CD4-positive, alpha-beta T cell (primary cell): ENCODE measurements around the gene CXXC1. TPM values are rescaled to one million over a fixed set of nuclear protein-coding genes. Genes with fewer than 3 reads are reported as not detected.

Experiments used
- ATAC-seq: fragments of 200-7000 bp; cut with Tn5 transposase; one replicate; pipeline ENCODE4 v1.10.0; 2022; ENCODE audit warnings: mild to moderate bottlenecking; ENCODE audit not compliant: poor library complexity
- CTCF ChIA-PET: fragments of 350-600 bp; sonication (Branson Sonifier 250); formaldehyde crosslinking; loops from one replicate; lab custom pipeline; 2021; ENCODE audit warnings: antibody characterized with exemption, inconsistent platforms; lab: Charles Lee
- POLR2A ChIA-PET: fragments of 350-600 bp; sonication (Branson Sonifier 250); formaldehyde crosslinking; loops from one replicate; lab custom pipeline; 2021; ENCODE audit warnings: antibody characterized with exemption, inconsistent platforms; lab: Charles Lee
- DNase-seq, 14 experiments: peaks; one replicate each; pipeline ENCODE4 v3.0.0-alpha.2; 2013 to 2020; ENCODE audit warnings: mixed read lengths in 2 of 14
- H3K27ac ChIP-seq, 2 donors: one replicate each; pipeline versions ENCODE4 v1.5.1 to v1.7.0; 2013; ENCODE audit warnings: low read length in 2 of 2, low read depth in 1 of 2, mild to moderate bottlenecking in 1 of 2
- H3K27me3 ChIP-seq, 2 experiments: 1 replicate in 1 of 2; 2 replicates in 1 of 2; pipeline versions ENCODE4 v1.6.1 to v1.7.0; 2013; ENCODE audit warnings: low read length in 2 of 2, control low read depth in 1 of 2, mild to moderate bottlenecking in 1 of 2, moderate library complexity in 1 of 2; ENCODE audit not compliant: insufficient read depth in 2 of 2, control insufficient read depth in 1 of 2
- H3K36me3 ChIP-seq: one replicate; pipeline ENCODE4 v1.6.1; 2013; ENCODE audit warnings: low read length, control low read depth; ENCODE audit not compliant: insufficient read depth
- H3K4me1 ChIP-seq: one replicate; pipeline ENCODE4 v1.6.1; 2013; ENCODE audit warnings: low read length, control low read depth; ENCODE audit not compliant: insufficient read depth
- H3K4me3 ChIP-seq: one replicate; pipeline ENCODE4 v1.5.1; 2013; ENCODE audit warnings: mild to moderate bottlenecking, low read length, moderate library complexity
- H3K9me3 ChIP-seq, 2 experiments: 1 replicate in 1 of 2; 2 replicates in 1 of 2; pipeline versions ENCODE4 v1.6.1 to v1.7.0; 2013; ENCODE audit warnings: low read length in 2 of 2, mild to moderate bottlenecking in 2 of 2, control low read depth in 1 of 2, moderate library complexity in 1 of 2; ENCODE audit not compliant: control insufficient read depth in 1 of 2, insufficient read depth in 1 of 2
- H3K27ac Mint-ChIP-seq: one replicate; pipeline ENCODE4 v1.8.0; 2020; ENCODE audit warnings: mixed read lengths
- H3K27me3 Mint-ChIP-seq: one replicate; pipeline ENCODE4 v1.8.0; 2021; ENCODE audit warnings: mixed read lengths
- H3K36me3 Mint-ChIP-seq: one replicate; pipeline ENCODE4 v1.8.0; 2021; ENCODE audit warnings: low read depth, mixed read lengths
- H3K4me1 Mint-ChIP-seq: one replicate; pipeline ENCODE4 v1.8.0; 2021; ENCODE audit warnings: low read depth, mixed read lengths
- H3K4me3 Mint-ChIP-seq: one replicate; pipeline ENCODE4 v1.8.0; 2020; ENCODE audit warnings: mild to moderate bottlenecking, mixed read lengths
- H3K9me3 Mint-ChIP-seq: one replicate; pipeline ENCODE4 v1.8.0; 2020; ENCODE audit warnings: mixed read lengths
- intact Hi-C, 2 experiments: fragments of 100-400 bp; cut with DNase I in 1 of 2; cut with micrococcal nuclease in 1 of 2; formaldehyde crosslinking; loops; one replicate each; pipeline versions ENCODE4 v1.15.1 to v1.9.0; 2023 to 2025; cut with DNase I, micrococcal nuclease
- total RNA-seq, 174 experiments: library from RNA in 2 of 174; stranded (reverse) in 2 of 174; gene quantifications; one replicate each; pipeline ENCODE4 v1.2.3 and lab custom pipeline; 2021 to 2026
- TF ChIP-seq, protein P1 (sequence below): fragments of 200-600 bp; IDR thresholded peaks from one replicate; pipeline ENCODE4 v1.8.0; 2022; ENCODE audit warnings: antibody characterized with exemption, mild to moderate bottlenecking

CXXC1 gene
- total RNA-seq, 2 experiments from 2014 or later: 120 to 128 TPM

GRCh38 chr18:50281972-50282520, 5.4 kb downstream of the CXXC1 start:
- Mint-ChIP-seq H3K27me3 (no peaks in the 10 kb centered on the region), H3K9me3 (no peaks in the 10 kb centered on the region), H3K36me3 (peaks cover 80% of the 10 kb centered on the region), H3K27ac (peak overlapping the region; percentile 98), H3K4me1 (peaks cover 44% of the 10 kb centered on the region), H3K4me3 (peak overlapping the region; percentile 100)
- DNase-seq (no peak), ATAC-seq (no peak)
- no peaks in the 10 kb centered on the region for H3K27me3 ChIP-seq
- peak overlapping the region; percentile 93 for H3K4me3 ChIP-seq
- H3K9me3 ChIP-seq: peaks cover 0 to 5% of the 10 kb centered on the region in 2 experiments
- TF ChIP-seq, protein P1, sequence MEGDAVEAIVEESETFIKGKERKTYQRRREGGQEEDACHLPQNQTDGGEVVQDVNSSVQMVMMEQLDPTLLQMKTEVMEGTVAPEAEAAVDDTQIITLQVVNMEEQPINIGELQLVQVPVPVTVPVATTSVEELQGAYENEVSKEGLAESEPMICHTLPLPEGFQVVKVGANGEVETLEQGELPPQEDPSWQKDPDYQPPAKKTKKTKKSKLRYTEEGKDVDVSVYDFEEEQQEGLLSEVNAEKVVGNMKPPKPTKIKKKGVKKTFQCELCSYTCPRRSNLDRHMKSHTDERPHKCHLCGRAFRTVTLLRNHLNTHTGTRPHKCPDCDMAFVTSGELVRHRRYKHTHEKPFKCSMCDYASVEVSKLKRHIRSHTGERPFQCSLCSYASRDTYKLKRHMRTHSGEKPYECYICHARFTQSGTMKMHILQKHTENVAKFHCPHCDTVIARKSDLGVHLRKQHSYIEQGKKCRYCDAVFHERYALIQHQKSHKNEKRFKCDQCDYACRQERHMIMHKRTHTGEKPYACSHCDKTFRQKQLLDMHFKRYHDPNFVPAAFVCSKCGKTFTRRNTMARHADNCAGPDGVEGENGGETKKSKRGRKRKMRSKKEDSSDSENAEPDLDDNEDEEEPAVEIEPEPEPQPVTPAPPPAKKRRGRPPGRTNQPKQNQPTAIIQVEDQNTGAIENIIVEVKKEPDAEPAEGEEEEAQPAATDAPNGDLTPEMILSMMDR: no peak
- intact Hi-C loops: loop anchor here (1.0 to 10.0 kb wide), 6 partner anchors 15 to 913 kb away; partner anchors contain the start of genes CFAP53 (in 2 of the 2), ACAA2 (in 1 of the 2), MEX3C (in 1 of the 2) and SKA1 (in 1 of the 2)
- peaks cover 58% of the 10 kb centered on the region for H3K36me3 ChIP-seq
- CTCF ChIA-PET: interaction anchor here (0.6 to 1.4 kb wide), 4 partner anchors 14 to 795 kb away, joined by 3 to 6 read pairs (median 4); partner anchors contain the start of gene C18orf32
- peak overlapping the region; percentile 84 to 90 for H3K27ac ChIP-seq
- POLR2A ChIA-PET: interaction anchor here (0.7 to 3.0 kb wide), 15 partner anchors 8 to 795 kb away, joined by 3 to 42 read pairs (median 5); partner anchors contain the start of genes C18orf32, CFAP53, MYO5B and SKA1
- H3K4me1 ChIP-seq: peaks cover 38% of the 10 kb centered on the region

DNA sequence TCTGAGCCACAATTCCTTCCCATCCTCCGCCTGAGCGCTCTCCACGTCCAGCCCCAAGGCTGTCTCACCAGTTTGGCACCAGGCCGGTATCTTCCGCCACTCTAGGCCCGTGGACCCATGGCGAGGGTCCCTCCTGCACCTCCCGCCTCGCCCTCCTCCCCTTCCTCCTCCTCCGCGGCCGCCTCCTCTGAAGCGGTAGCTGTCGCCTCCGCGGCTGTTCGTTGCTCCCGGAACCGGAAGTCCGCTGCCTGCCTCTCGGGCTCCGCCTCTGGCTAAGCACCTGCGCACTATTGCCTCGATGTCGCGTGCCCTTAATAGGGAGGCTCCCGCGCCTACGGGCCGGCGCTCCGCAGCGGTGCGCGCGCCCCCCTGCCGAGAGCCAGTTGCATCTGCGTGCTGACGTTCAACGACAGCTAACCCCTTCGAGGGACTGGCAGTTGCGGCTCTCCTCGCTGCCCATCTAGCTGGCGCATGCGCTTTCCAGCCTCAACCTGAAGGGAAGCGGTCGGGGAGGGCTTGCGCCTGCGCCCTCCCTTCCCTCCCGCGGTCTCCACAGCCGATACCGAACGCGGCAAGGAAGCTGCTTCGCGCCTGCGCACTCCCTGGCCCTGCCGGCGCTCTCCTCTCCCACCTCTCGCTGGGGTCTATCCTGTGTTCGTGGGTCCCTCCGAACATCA, 6.1 kb downstream of the CXXC1 start, which contains the start of gene MBD1:
Gene MBD1 (minus strand): TSS at position 229 of the 677 bp plus-strand sequence. CDS start 1,531 bp downstream, outside the sequence.
- ChIA-PET POLR2A (interaction anchor here (0.7 to 3.0 kb wide), 16 partner anchors 8 to 794 kb away, joined by 3 to 42 read pairs (median 5); partner anchors contain the start of genes C18orf32, CFAP53, MYO5B and SKA1), CTCF (interaction anchor here (0.6 to 1.4 kb wide), 5 partner anchors 13 to 794 kb away, joined by 3 to 6 read pairs (median 3); partner anchors contain the start of gene C18orf32)
- Histone ChIP-seq H3K9me3 (peaks cover 0 to 5% of the 10 kb centered on the region in 2 experiments), H3K4me1 (peaks cover 31% of the 10 kb centered on the region), H3K27ac (peak within 1 kb of the TSS; percentile 84 to 90), H3K27me3 (no peaks in the 10 kb centered on the region), H3K36me3 (peaks cover 64% of the 10 kb centered on the region), H3K4me3 (peak within 1 kb of the TSS; percentile 93)
- TF ChIP-seq, protein P1: no peak
- Mint-ChIP-seq H3K27ac (peak within 1 kb of the TSS; percentile 98), H3K4me3 (peak within 1 kb of the TSS; percentile 100), H3K36me3 (peaks cover 80% of the 10 kb centered on the region), H3K4me1 (peaks cover 38% of the 10 kb centered on the region), H3K27me3 (no peaks in the 10 kb centered on the region), H3K9me3 (no peaks in the 10 kb centered on the region)
- DNase-seq: peak; percentile 93 to 100 (median 96)
- ATAC-seq: peak; percentile 90
- intact Hi-C loops: loop anchor here (1.0 to 10.0 kb wide), 6 partner anchors 15 to 913 kb away; partner anchors contain the start of genes CFAP53 (in 2 of the 2), ACAA2 (in 1 of the 2), MEX3C (in 1 of the 2) and SKA1 (in 1 of the 2)

DNA sequence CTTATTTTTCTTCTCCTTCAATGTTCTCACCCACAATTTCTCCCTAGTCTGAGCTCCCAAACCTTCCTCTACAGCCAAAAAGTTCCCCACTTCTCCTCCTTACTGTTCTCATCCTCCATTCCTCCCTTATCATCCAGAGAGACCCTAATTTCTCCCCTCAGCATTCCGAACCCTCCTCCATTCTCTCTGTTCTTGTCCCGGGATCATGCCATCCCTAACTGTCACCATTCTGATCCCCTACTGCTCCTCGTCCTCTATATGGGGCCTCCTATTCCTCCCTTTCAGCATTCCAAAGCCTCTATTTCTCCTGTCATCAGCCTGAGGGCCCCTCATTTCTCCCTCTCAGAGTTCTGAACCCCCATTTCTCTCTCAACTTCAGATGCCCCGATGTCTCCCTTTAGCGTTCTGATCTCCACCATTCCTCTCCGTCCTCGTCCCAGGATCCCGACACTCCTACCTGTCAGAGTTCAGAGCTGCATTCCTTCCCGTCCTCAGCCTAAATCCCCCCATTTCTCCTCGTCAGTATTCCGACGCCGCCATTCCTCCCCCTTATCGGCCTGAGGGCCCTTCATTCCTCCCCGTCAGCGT, 6.7 kb downstream of the CXXC1 start:
- CTCF ChIA-PET: interaction anchor here (0.8 to 1.4 kb wide), 3 partner anchors 13 to 76 kb away, joined by 3 to 6 read pairs (median 4); no protein-coding TSS in a partner anchor
- Histone ChIP-seq H3K27ac (peak overlapping the region; percentile 84 to 90), H3K4me1 (peaks cover 25% of the 10 kb centered on the region), H3K9me3 (peaks cover 0 to 5% of the 10 kb centered on the region in 2 experiments), H3K36me3 (peaks cover 66% of the 10 kb centered on the region), H3K27me3 (no peaks in the 10 kb centered on the region), H3K4me3 (peak overlapping the region; percentile 93)
- TF ChIP-seq, protein P1: no peak
- H3K36me3 Mint-ChIP-seq: peaks cover 82% of the 10 kb centered on the region
- DNase-seq (no peak), ATAC-seq (no peak)
- H3K27me3 Mint-ChIP-seq: no peaks in the 10 kb centered on the region
- H3K4me1 Mint-ChIP-seq: peaks cover 33% of the 10 kb centered on the region
- POLR2A ChIA-PET: interaction anchor here (0.9 to 3.0 kb wide), 14 partner anchors 7 to 794 kb away, joined by 3 to 42 read pairs (median 6); partner anchors contain the start of genes C18orf32, CFAP53, MYO5B and SKA1
- intact Hi-C loops: loop anchor here (1.0 to 10.0 kb wide), 6 partner anchors 14 to 914 kb away; partner anchors contain the start of genes CFAP53 (in 2 of the 2), ACAA2 (in 1 of the 2), MEX3C (in 1 of the 2) and SKA1 (in 1 of the 2)
- H3K27ac Mint-ChIP-seq: peak overlapping the region; percentile 98
- H3K4me3 Mint-ChIP-seq: peak overlapping the region; percentile 100
- H3K9me3 Mint-ChIP-seq: no peaks in the 10 kb centered on the region
